Measurements from ENCODE around the gene PRR18.
"Not testable (repeated sequence)": the region's sequence is repeated elsewhere in the genome, so short reads cannot be mapped to it uniquely, and the experiment has no call there.

The PRR18 gene, protein sequence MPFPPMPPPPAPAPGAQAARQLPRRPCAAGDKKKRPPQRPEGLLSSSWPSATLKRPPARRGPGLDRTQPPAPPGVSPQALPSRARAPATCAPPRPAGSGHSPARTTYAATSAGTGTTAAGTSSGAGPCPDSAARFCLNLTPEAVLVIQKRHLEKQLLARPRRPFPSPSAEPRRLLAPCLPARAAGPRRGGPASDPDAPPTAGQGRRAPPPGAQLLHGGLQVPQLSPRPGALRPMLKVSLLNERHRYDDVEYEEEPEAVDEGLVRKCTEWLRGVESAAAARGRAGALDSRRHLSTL

DNA sequence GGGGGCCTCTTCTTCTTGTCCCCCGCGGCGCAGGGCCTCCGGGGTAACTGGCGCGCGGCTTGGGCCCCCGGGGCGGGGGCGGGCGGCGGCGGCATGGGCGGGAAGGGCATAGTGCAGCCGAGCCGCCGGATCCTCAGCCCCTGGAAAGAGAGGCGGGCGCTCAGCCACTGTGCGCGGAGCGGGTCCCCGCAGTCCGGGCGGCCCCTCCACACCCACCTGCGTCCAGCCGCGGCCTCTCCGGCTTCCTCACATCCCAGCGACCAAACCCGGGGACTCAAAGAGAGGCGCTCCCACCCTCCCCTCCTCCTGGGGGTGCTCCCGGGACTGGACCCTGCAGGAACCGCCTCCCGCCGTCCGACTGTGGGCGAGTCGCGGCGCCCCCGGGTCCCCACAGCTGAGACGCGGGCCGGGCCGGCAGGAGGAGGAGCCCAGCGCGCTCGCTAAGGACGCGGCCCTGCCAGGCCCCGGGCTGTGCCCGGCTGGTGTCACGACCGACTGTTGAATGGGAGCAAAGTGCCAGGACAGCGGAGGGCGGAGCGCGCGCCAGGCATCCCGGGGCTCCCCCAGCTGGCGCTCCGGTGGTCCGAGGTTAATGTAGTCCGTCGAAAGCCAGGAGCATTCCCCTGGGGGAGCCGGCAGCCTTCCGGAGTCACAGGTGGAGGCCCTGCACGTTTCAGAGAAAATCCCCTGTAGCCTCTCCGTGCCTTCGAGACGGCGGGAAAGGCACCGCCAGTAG, at the start of gene PRR18:
Gene PRR18, minus strand, starts transcription at position 360 of the 736 bp plus-strand sequence. Its CDS starts 250 bp downstream, at position 110.
- ATAC-seq, result peak in 1 of 2 donors; percentile 23

DNA sequence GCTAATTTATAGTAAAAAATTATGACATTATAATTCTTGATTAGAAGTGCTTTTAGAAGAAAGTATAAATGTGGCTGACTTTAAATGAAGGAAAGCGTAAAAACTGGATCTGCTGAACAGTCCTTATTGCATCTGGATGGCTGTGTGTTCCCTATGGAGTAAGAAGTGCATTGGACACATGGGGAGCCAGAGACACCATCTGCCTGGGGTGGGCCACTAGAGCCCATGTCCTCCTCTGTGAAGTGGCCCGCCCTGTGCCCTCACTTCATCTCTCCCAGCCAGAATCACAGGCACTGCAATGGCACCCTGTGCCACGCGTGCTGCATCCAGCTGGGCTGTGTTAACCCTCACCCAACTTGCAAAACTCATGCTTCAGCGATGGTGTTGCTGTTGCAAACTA, 47.4 kb upstream of the PRR18 start:
- no peak for ATAC-seq

DNA sequence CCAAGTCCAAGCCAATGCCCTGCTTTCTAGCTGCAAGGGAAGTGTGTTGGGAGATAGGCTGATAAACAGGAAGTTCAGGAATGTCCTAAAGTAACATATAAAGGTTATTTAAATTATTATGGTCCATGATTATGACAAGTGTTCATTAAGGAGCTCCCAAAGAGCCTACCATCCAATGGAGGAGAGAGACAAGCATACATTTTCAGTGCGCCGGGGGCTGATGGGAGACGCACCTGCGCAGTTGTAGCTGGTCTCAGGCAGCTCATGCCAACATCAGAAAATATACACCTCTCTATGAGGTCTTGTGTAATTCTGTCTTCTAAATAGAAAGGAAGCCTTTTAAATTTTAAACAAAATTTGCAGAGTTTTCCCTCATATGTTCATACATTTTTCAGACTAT, 46.8 kb upstream of the PRR18 start:
- no peak for ATAC-seq

DNA sequence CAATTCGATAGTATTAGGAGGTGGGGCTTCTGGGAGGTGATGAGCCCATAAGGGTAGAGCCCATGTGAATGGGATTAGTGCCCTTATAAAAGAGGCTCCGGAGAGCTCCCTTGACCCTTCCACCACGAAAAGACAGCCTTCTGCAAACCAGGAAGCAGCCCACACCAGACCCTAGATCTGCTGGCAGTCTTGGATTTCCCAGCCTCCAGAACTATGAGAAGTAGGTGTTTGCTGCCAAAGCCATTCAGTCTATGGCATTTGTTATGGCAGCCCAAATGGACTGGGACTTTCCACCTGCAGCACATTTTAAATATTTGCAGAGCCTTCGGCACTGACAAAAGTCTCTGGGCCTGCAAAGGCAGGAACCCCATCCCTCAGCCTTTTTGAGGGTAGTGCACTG, 46.0 kb upstream of the PRR18 start:
- no peak for ATAC-seq

DNA sequence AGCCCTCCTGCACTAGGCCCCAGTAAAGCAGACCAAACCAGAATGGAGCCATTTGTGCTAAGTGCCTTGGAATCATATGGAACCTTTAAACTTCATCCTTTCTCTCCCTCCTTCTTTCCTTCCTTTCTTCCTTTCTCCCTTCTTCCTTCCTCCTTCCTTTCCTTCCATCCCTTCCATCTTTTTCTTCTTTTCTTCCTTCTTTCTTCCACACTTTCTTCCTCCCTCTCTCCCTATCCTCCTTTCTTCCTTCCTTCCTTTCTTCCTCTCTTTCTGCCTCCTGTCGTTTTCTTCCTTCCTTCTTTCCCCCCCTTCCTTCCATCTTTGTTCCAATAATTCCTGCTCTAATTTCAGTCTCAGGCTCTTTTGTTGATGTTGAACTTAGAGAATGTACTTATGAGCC, 45.3 kb upstream of the PRR18 start:
- ATAC-seq, result no peak

DNA sequence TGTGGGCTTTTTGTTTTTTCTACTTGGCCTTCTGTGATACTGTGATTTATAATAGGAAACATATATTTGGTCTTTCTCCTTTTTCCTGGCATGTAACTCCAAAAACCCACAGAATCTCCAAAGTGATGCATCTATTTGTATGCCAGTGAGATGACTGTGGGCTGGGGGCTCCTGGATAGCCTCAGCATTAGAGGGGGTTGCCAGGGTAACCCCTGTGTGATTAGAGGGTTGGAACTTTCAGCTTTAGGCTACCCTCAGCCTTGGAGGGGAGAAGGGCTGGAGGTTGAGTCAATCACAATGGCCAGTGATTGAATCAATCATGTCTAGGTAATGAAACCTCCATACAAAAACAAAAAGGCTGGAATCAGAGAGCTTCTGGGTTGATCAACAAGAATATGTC, 44.7 kb upstream of the PRR18 start:
- no peak for ATAC-seq

DNA sequence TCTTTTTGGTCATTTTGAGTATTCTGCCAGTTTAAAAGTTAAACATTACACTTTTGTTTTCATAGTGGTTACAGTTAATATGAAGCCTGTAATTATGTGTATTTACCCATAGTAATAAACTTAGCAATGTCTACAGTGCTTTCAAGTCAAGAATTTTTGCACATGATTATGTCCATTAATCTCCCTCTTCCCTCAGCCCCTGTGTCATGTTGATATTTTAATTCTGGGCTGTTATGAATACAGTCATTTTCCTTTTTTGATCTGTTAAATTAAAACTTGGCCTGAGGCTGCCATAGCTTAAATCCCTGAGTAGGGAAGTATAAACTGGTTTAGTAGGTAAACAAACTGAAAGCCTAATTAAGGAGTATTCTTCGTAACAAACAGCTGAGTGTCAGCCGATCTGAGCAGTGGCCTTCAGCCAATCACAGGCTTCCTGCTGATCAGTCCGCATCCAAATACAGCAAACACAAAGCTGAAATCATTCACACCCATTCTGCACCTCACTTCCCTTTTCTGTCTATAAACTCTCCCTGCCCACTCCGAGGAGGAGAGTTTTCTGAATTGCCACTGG, 43.6 kb upstream of the PRR18 start:
- ATAC-seq, result no peak

DNA sequence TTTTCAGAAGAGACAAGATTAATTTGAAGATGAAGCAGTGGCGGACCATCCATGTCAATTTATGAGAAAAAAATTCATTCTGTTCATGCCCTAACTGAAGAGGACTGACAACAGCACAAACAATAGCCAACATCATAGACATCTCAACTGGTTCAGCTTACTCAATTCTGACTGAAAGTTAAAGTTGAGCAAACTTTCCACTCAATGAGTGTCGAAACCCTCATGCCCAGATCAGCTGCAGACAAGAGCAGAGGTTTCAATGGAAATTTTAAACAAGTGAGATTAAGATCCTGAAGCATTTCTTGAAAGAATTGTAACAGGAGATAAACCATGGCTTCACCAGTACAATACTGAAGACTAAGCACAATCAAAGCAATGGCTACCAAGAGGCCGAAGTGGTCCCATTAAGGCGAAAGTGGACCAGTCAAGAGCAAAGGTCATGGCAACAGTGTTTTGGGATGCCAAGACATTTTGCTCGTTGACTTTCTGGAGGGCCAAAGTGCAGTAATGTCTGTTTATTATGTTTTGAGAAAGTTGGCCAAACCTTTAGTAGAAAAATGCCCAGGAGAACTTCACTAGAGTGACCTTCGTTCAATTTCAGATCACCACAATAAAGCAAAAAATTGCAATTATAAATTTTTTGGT, 40.2 kb upstream of the PRR18 start:
- no peak for ATAC-seq

DNA sequence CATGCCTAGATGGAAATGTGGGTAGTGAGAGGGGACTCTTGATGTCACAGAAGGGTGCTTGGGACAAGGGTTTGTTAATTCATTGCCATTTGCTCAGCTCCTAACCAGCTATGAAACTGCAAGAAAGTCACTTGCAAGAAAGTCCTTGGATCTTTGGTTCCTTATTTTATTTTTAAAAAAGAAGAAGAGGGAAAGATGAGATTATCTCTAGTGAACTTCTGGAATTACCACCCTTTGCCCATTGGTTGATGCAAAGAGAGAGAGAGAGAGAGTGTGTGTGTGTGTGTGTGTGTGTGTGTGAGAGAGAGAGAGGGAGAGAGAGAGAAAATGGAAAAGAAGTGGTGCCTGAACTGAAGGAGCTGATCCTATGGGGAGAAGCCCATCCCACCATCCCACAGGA, 38.8 kb upstream of the PRR18 start:
- no peak for ATAC-seq

DNA sequence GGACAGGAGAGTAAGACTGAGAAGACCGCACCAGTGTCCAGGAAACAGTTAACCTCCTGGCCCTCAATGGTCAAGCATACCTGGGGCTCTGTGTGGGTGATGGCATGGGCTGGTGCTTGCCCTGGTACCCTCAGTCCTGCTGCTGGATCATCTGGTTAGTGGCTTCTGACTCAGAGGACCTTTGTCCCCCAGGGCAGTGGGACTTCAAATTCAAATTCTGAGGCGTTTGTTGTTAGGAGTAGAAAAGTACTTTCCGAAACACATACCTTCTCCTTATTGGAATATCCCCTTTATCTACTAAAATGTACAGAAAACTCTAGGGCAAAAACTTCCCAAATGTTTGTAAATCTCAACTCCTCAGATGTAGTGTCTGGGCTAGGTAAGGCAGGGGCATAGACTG, 38.3 kb upstream of the PRR18 start:
- no peak for ATAC-seq

DNA sequence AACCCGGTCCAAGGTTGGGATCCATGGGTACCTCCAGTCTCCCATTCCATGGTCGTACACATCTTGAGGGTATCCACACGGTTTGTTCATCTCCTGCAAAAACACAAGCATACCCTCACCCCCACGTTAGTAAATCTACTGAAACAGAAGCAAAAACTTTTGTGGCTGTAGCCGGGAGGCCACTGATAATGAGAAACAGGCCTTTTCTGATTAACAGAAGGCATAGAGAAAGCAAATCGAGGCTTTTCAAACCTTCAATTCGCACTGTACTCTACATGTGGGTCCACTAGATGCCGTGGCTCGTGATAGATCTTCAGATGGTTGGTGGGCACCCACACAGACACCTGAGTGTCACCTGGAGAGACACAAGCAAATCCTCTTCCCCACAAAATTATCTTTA, 37.5 kb upstream of the PRR18 start:
- ATAC-seq, result not testable (repeated sequence)

DNA sequence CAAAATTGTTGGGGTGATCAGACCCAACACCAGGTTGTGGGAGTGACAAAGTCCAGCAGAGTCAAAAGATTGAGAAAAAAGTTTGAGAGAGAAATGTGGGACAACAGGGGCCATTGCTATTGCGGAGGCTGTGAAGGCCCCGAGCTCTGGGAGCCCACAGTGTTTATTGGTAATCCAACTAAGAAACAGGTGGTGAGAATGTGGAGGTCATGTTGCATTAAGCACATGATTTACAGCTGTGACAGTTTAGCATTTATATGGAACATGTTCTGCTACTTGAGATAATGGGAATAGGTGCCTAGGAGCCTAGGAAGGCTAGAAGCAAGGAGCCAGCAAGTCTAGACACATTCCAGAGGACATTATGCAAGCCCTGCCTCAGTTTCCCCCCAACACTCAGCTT, 36.7 kb upstream of the PRR18 start:
- ATAC-seq, result not testable (repeated sequence)

DNA sequence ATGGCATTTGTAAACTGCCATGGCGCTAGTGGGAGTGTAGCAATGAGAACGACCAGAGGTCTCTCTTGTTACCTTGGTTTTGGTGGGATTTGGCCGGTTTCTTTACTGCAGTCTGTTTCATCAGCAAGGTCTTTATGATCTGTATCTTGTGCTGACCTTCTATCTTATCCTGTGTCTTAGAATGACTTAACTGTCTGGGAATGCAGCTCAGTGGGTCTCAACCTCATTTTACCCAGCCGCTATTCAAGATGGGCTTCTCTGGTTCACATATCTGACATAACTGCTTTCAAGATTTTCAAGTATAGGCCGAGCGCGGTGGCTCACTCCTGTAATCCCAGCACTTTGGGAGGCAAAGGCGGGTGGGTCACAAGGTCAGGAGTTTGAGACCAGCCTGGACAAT, 36.0 kb upstream of the PRR18 start:
- ATAC-seq, result no peak

DNA sequence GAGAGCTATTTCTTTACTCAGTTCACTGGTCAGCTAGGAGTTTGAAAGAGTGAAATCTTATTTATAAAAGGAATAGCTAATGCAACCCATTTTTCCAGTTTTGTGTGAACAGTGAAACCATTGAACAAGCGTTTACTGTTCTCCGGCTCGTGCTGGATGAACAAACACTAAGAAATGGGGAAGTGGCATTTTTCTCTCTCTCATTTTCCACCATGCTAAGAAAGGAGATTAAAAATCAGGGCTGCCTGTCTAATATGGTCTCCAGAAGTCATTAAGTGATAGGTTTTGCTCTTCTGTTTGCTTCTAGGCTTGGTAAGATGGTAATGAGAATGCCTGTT, 34.9 kb upstream of the PRR18 start:
- no peak for ATAC-seq

DNA sequence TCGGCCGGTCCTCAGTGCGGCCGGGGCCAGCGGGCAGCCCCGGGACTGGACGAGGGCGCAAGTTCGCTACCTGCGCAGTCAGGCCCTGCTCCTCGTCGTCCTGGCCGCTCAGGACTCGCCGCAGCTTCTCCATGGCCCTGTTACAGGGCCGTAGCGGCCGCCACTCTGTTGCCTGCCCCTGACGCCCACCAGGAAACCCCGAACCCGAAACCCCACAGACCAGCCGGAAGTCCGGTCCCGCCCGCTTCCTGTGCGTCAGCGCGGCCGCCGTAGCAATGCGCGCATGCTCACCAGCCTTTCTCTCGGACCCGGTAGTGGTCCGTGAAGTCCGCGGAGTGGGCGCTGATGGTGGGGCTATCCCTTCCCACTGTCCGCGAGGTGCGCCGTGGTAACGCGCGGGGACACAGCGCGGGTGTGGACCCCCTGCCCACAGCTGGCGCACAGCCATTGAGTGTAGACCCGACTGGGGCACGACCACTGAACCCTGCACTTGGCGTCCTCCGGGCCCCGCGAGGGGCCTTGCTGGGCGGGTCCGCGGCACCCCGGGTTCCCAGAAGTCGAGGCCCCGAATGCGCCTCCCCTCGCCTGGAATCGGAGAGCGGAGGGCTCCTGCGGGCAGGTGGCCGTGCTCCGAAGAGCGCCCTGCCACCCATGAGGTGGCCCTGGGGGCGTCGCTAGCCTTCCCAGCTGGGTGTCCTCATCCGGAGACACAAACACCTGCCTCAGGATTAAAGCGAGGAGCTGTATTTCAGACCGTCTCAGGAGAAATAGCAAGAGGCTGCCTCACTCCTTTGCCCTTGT, 34.4 kb upstream of the PRR18 start, which contains the start of gene SFT2D1:
Gene SFT2D1, minus strand, starts transcription at position 197 of the 801 bp plus-strand sequence. Its CDS starts 64 bp downstream, at position 133.
- ATAC-seq, result peak; percentile 78 to 86

DNA sequence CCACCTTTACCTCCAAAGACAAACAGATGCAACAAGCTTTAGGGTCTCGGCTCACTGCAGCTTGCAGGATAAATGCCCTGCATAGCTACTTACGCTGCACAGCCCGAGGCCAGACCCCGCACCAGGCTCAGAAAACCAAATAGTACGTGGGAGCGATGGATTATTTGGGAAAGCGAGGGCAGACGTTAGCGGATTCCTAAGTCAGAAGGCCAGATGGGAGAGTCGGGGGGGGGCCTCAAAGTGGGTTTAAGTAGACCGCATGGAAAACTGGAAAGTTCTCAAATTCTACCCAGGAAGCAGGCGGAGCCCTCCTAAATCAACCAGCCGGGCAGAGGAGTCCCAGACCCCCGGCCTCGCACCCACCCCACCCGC, 33.8 kb upstream of the PRR18 start:
- peak in 1 of 2 donors; percentile 8 for ATAC-seq

DNA sequence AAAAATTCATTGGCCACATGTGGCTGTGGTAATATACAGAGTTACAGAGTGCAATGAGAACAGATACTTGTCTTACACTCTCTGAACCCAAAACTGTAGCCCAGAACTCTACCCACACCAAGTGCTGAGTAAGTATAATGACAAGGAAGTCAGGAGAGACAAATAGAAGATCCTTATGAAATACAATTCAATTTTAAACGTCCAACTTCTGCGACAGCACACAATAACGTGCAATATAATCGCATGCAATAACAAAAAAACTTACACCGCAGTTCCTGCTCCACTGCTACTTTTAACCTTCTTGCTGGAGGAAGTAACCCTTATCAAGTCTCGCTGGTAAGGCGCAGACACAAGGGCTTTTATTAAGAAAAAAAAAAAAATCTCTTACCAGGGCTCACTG, 33.3 kb upstream of the PRR18 start:
- no peak for ATAC-seq

DNA sequence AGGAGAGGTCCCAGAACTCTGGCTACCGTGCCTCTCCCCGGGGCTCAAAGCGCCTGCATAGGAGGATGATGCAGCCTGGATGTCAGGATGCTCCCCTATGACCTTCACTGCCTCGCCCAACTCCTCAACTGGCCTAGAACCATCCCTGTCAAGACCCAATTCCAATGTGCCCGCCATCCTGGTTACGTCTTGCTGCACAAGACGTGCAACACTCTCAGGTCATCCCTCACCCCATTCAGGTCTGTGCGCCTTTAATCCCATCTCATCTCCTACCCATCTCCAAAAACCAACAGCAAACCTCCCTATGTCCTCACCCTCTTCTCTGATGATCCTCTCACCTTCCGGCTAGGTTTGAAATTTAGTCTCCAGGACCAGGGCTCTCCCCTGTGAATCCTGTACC, 30.7 kb upstream of the PRR18 start:
- no peak for ATAC-seq

DNA sequence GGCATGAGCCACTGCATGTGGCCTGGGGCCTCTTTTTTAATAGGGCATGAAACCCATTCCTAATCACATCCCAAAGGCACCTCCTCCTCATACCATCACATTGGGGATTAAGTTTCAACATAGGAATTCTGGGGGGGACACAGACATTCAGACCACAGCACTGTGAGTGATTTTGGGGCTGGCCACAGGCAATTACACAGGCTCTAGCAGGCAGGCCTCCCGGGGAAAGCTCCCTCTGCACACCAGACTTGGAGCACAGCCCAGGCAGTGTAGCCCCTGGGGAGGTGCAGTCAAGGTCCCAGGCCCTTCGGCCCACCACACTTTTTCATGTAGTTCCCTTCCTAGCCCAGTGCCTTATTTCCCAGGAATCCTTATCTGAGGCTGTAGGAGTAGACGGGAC, 28.7 kb upstream of the PRR18 start:
- ATAC-seq, result no peak

DNA sequence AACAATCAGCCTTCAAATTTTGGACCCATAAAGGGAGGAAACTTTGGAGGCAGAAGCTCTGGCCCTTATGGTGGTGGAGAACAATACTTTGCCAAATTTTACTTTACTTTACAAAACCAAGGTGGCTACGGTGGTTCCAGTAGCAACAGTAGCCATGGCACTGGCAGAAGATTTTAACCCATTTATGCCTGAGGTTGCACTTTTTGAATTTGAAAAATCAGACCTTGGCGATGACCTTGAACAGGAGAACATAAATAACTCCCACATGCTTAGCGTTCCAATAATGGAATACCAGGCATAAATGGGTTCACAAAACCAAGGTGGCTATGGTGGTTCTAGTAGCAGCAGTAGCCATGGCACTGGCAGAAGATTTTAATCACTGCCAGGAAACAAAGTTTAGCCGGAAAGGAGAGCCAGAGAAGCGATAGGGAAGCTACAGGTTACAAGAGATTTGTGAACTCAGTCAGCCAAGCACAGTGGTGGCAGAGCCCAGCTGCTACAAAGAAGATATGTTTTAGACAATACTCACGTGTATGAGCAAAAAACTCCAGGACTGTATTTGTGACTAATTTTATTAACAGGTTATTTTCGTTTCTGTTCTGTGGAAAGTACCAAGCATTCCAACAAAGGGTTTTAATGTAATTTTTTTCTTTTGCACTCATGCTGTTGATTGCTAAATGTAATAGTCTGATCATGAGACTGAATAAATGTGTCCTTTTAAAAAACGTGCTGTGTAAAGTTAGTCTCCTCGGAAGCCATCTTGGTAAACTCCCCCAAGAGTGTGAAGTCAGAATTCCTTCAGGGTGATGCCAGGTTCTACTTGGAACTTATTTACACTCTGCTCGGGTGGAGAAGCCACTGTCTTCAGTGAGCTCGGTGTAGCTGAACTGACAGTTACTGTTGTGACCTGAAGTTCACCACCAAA, 27.4 kb upstream of the PRR18 start:
- peak; percentile 73 to 80 for ATAC-seq

DNA sequence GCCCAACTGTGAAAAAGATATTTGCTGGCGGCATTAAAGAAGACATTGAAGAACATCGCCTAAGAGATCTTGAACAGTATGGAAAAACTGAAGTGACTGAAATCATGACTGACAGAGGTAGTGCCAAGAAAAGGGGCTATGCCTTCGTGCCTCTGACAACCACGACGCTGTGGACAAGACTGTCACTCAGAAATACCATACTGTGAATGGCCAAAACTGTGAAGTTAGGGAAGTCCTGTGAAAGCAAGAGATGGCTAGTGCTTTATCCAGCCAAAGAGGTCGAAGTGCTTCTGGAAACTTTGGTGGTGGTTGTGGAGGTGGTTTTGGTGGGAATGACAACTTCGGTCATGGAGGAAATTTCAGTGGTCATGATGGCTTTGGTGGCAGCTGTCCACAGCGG, 26.7 kb upstream of the PRR18 start:
- no peak for ATAC-seq
